ENCODE results near the gene PCDHGC5.

PCDHGC5 gene

GRCh38 chr5:141513627-141514329 lies 24.9 kb downstream of the PCDHGC5 start:
- no peak for DNase-seq

DNA sequence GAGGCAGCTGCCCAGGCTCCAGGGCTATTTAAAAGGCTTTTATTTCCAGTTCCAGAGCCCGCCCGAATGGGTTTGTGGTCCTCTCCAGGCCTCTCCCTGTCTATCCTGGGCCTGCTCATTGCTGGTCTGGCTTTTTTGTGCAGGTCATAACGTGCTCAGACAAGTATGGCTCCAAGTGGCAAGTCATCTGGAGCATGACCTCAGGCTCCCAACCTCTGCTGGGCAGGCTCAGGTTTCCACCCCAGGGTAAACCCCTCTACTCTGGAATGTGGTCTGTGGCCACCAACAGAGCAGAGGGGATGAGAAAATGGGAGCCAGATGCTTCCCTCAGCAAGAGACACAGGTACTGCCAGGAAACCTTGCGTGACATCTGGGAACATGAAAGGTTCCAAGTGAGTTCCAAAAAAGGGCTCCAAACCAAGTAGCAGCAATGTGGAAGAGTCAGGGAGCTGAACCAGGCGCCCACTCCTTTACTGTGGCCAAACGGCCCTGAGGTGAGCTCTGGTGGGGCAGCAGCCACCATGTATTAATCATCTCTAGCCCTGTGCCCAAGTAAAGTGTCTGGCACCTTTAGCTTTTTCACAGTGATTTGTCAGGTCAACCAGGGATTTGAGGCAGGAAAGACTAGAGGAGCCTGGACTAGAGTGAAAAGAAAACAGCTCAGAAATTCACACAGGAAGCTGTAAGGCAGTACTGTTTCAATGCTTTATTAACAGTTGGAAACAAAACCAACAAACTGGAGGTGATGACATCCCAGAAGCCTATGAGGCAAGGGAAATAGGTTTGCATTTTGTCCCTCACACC lies 25.7 kb downstream of the PCDHGC5 start:
- no peak for DNase-seq

GRCh38 chr5:141515141-141515540 lies 26.3 kb downstream of the PCDHGC5 start:
- DNase-seq: no peak

GRCh38 chr5:141515946-141516671 lies 27.2 kb downstream of the PCDHGC5 start:
- no peak for DNase-seq

- no peak for DNase-seq
Observed at GRCh38 chr5:141516672-141517025, 27.8 kb downstream of the PCDHGC5 start.

- no peak for DNase-seq
Observed at GRCh38 chr5:141517312-141517711, 28.4 kb downstream of the PCDHGC5 start.

DNA sequence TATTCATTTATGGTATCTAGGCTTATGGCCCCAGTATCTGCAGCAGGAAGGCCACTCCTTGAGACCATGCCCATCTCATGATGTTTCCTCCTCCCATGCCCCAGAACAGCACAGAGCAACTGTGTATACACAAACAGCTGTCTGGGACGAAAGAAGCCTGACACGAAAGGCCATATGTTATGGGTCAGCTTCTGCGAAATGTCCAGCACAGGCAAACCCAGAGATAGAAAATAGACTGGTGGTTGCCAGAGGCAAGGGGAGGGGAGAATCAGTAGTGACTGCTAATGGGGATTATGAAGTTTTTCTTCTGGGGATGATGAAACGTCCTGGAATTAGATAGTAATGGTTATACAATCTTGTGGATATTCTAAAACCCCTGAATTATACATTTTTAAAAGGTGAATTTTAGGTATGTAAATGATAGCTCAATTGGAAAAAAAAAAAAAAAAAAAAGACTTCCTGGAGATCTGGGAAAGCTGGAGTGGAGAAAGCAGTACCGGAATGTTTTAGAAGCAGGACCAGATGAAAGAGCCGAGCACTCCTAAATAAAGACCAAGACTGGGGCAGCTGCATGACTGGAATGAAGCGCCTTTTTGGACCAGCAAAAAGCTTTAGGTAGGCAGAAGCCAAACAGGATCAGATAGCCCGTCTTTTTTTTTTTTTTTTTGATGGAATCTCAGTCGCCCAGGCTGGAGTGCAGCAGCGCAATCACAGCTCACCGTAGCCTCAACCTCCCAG lies 29.2 kb downstream of the PCDHGC5 start:
- no peak for DNase-seq

GRCh38 chr5:141518618-141519015 lies 29.7 kb downstream of the PCDHGC5 start:
- no peak for DNase-seq

- no peak for DNase-seq
Observed at GRCh38 chr5:141519605-141520565, 31.0 kb downstream of the PCDHGC5 start.

DNA sequence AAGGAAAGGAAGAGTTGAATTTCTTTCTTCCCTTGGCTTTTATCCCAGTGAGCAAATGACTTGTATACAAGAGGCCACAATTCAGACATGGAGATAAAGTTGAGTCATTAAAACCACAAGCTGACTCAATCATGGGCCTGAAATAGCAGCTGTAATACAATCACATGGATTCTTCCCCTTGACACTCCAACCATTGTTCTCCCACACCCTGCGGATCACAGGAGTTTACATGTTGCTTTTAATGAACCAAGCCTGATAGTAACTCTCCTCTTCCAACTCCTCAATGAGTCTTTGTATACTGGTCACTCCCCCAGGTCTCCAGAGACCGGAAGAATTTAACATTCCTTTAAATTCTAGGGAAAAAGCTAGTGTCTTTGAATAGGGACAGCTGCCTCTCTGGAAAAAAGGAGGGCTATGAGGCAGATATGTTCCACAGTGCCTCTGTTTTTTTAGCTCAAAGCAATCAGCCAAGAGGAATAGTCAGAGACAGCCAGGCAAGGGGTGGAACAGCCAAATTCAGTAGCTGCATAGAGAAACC lies 32.4 kb downstream of the PCDHGC5 start:
- peak; percentile 19 for DNase-seq

DNA sequence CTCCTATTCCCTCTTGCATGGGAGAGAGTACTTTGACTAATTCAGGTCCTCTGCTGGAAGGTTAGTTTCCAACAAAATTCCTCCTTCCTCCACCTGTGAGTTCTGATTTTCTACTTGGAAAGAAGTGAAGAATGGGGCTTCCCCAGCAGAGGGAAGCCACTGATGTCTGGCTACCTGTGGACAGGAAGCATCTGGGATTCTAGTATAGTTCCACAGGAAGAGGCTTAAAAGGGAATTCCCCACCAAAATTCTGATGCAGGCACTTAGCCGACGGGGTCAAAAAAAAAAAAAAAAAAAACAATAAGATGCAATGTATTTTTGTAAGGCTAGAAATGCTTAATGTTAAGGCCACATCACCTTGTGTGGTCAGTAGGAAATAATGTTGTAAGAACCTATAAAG lies 33.4 kb downstream of the PCDHGC5 start:
- DNase-seq: no peak

- no peak for DNase-seq
Observed at GRCh38 chr5:141523991-141524390, 35.1 kb downstream of the PCDHGC5 start.

- DNase-seq: no peak
Observed at GRCh38 chr5:141524604-141525597, 36.0 kb downstream of the PCDHGC5 start.

DNA sequence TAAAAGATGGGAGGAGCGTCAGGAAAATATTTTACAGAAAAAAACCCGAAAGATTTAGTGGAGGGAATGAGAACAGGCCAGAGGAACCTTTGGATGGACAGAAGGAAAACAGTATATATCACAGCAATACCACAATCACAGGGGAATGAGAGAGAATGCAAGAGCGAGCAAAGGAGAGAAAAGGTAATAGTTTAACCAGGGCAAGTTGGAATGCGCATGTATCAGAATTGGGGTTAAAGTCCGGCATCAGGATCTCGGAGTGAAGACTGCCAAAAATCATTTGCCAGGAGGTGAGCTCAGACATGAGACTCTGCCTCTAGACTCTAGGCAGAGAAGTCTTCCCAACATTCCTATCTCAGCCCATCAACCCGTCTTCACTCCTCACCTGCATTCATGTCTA lies 36.8 kb downstream of the PCDHGC5 start:
- DNase-seq: no peak

DNA sequence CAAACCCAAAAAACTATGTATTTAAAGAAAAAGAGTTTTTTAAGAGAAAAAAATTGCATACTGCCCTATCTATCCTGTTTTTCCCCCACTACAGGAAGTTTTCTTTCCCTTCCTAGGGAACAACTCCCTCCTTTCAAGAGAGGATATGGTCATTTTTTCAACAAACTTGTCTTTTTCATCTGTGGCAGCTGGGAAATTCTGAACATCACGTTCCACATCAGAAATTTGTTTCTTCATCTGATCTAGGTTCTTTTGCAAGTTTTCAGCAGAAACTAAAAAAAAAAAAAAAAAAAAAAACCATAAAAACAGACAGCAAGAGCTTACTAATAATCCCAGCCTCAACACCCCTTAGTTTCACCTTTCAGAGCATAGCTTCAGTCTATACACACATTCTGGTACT lies 38.5 kb downstream of the PCDHGC5 start:
- DNase-seq: no peak

- DNase-seq: no peak
Observed at GRCh38 chr5:141528291-141528984, 39.6 kb downstream of the PCDHGC5 start.

DNA sequence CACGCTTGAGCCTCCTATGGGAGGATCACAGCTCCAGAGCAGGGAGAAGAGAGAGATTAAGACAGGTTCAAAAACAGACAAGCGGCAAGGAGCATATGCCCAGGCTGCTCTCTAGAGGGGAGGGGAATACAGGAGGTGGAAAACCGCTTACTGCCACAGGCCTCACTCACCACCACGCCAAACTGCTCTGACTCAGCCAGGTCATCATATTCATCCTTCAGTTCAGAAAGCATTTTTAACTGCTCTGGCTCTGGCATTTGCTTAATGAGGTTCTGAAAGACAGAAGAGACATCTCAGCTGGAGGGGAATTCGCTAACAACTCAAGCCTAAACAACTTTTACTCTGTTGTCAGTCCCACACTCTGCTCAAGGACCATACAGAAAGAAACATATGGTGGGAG lies 40.1 kb downstream of the PCDHGC5 start:
- DNase-seq: no peak

DNA sequence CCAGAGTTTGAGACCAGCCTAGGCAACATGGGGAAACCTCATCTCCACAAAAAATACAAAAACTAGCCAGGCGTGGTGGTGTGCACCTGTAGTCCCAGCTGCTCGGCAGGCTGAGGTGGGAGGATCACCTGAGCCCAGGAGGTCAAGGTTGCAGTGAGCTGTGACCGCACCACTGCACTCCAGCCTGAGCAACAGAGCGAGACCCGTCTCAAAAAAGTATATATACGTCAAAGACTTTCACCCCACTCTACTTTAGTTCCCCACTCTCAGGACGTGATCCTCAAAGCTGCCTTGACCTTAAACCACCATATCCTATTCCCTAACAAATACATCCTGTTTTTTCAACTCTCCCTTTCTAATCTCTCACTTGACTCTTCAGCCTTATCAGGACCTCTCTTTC lies 41.0 kb downstream of the PCDHGC5 start:
- no peak for DNase-seq

DNA sequence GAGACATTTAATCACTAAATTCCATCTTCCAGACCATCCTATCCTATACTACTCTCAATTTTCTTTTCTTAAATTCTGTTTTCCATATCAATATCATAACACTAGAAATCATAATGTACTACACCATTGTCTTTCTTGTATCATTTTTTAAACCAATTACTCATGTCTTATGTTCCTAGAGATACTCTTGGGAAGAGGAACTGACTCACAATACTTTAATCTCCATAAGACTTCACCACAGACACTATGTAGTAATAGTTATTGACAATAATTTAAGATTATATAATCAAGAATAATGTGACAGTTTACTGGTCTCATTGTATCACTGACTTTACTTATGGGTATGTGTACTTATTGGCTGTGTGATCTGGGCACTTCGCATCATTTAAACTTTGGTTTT lies 43.8 kb downstream of the PCDHGC5 start:
- DNase-seq: no peak

GRCh38 chr5:141533897-141534296 lies 45.0 kb downstream of the PCDHGC5 start:
- no peak for DNase-seq

All from GDM1 (cell line).